ENCODE results near the gene NKTR. TPM values are rescaled to one million over a fixed set of nuclear protein-coding genes. Genes with fewer than 3 reads are reported as not detected.

The NKTR gene
- total and polyA plus RNA-seq, 7 experiments from 2014 or later = 10.9 to 275 (median 209) TPM

DNA sequence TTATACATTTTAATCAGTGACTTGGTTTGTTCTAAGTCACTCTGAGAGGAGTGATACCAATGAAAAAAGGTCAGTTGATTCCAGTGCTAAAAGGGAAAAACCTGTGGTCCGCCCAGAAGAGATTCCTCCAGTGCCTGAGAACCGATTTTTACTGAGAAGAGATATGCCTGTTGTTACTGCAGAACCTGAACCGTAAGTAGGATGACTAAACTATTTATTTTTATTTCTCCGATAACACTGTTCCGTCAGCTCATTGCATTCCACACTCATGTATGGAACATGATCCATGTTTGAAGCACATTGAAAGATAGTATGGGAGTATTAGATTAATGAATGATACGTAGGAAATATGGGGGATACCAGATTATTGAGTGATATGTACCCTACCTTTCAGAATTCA lies 33.1 kb downstream of the NKTR start:
- no peak overlapping the region for H3K4me3 Mint-ChIP-seq
- peak overlapping the region in 7 of 9 donors; percentile 6 to 63 (median 38) for H3K27ac Mint-ChIP-seq

DNA sequence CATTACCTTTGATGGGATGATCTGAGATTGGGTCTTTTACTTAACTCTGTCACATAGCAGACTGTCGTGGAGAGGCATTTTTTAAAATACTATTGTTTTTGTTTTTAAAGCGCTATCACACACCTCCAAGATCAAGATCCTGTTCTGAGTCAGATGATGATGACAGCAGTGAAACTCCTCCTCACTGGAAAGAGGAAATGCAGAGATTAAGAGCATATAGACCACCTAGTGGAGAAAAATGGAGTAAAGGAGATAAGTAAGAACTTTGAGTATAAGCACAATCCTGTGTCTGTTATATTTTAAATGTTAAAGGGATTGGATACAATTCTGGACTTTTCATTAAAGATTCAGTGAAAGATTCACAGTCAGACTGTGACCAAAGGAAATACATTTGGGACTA lies 34.6 kb downstream of the NKTR start:
- Histone ChIP-seq H3K9me3 (ENCODE audit: control insufficient read depth in 2 of 3, low read length in 3 of 3) (no peaks in the 10 kb centered on the region), H3K4me1 (ENCODE audit: control insufficient read depth in 2 of 2, insufficient read depth in 2 of 2, low read length in 2 of 2) (peaks cover 21 to 23% of the 10 kb centered on the region in 2 donors), H3K36me3 (ENCODE audit: control insufficient read depth in 2 of 3, insufficient read depth in 3 of 3, low read length in 3 of 3) (peaks cover 32 to 82% (median 37%) of the 10 kb centered on the region in 3 experiments), H3K27me3 (ENCODE audit: control insufficient read depth in 2 of 2, insufficient read depth in 2 of 2, low read length in 2 of 2) (no peaks in the 10 kb centered on the region), H3K4me3 (ENCODE audit: low read length) (no peak overlapping the region), H3K27ac (ENCODE audit: low read depth, low read length) (no peak overlapping the region)
- H3K27ac Mint-ChIP-seq = peak overlapping the region in 5 of 9 donors; percentile 9 to 63 (median 34)
- DNase-seq (peak in 2 of 9 donors; percentile 23 to 28), ATAC-seq (peak; percentile 63)
- peaks cover 0 to 16% (median 4%) of the 10 kb centered on the region in 7 donors for H3K4me1 Mint-ChIP-seq
- no peak overlapping the region for H3K4me3 Mint-ChIP-seq
- H3K36me3 Mint-ChIP-seq = peaks cover 5 to 35% (median 22%) of the 10 kb centered on the region in 5 donors
- POLR2A ChIA-PET = no interaction called here
- intact Hi-C loops (cut with micrococcal nuclease) = loop anchor here in 1 of 2 donors (5.0 kb wide), 1 partner anchor 112 kb away; no protein-coding TSS in a partner anchor
- no peaks in the 10 kb centered on the region for H3K27me3 Mint-ChIP-seq
- CTCF ChIA-PET = no interaction called here
- H3K9me3 Mint-ChIP-seq = no peaks in the 10 kb centered on the region

More for the DNA sequence above, 33.1 kb downstream of the NKTR start:
- Histone ChIP-seq H3K36me3 (ENCODE audit: control insufficient read depth in 2 of 3, insufficient read depth in 3 of 3, low read length in 3 of 3) (peaks cover 32 to 80% (median 37%) of the 10 kb centered on the region in 3 experiments), H3K4me3 (ENCODE audit: low read length) (no peak overlapping the region), H3K27ac (ENCODE audit: low read depth, low read length) (no peak overlapping the region), H3K27me3 (ENCODE audit: control insufficient read depth in 2 of 2, insufficient read depth in 2 of 2, low read length in 2 of 2) (no peaks in the 10 kb centered on the region), H3K4me1 (ENCODE audit: control insufficient read depth in 2 of 2, insufficient read depth in 2 of 2, low read length in 2 of 2) (peaks cover 9 to 11% of the 10 kb centered on the region in 2 donors), H3K9me3 (ENCODE audit: control insufficient read depth in 2 of 3, low read length in 3 of 3) (no peaks in the 10 kb centered on the region)
- DNase-seq (no peak), ATAC-seq (no peak)
- peaks cover 0 to 16% (median 4%) of the 10 kb centered on the region in 7 donors for H3K4me1 Mint-ChIP-seq
- peaks cover 5 to 38% (median 22%) of the 10 kb centered on the region in 5 donors for H3K36me3 Mint-ChIP-seq
- intact Hi-C loops (cut with micrococcal nuclease) = no loop called here
- H3K27me3 Mint-ChIP-seq = no peaks in the 10 kb centered on the region
- CTCF ChIA-PET = no interaction called here
- H3K9me3 Mint-ChIP-seq = no peaks in the 10 kb centered on the region
- POLR2A ChIA-PET = no interaction called here

GRCh38 chr3:42637001-42637400 lies 36.5 kb downstream of the NKTR start:
- H3K4me3 ChIP-seq (ENCODE audit: low read length) = no peak overlapping the region

GRCh38 chr3:42638339-42638842 lies 37.9 kb downstream of the NKTR start:
- Mint-ChIP-seq H3K27me3 (no peaks in the 10 kb centered on the region), H3K9me3 (no peaks in the 10 kb centered on the region), H3K4me3 (no peak overlapping the region), H3K36me3 (peaks cover 5 to 32% (median 30%) of the 10 kb centered on the region in 5 donors), H3K27ac (no peak overlapping the region), H3K4me1 (peaks cover 0 to 24% (median 15%) of the 10 kb centered on the region in 7 donors)
- CTCF ChIA-PET = no interaction called here
- POLR2A ChIA-PET = interaction anchor here (0.5 to 1.8 kb wide), 3 partner anchors 37 to 800 kb away, joined by 3 to 10 read pairs (median 5); partner anchors contain the start of genes NKTR and SS18L2
- Histone ChIP-seq H3K27me3 (ENCODE audit: control insufficient read depth in 2 of 2, insufficient read depth in 2 of 2, low read length in 2 of 2) (no peaks in the 10 kb centered on the region), H3K27ac (ENCODE audit: low read depth, low read length) (peak overlapping the region; percentile 67), H3K9me3 (ENCODE audit: control insufficient read depth in 2 of 3, low read length in 3 of 3) (no peaks in the 10 kb centered on the region), H3K4me3 (ENCODE audit: low read length) (peak overlapping the region; percentile 30), H3K4me1 (ENCODE audit: control insufficient read depth in 2 of 2, insufficient read depth in 2 of 2, low read length in 2 of 2) (peaks cover 28 to 32% of the 10 kb centered on the region in 2 donors), H3K36me3 (ENCODE audit: control insufficient read depth in 2 of 3, insufficient read depth in 3 of 3, low read length in 3 of 3) (peaks cover 28 to 75% (median 31%) of the 10 kb centered on the region in 3 experiments)
- DNase-seq = peak in 8 of 9 donors; percentile 36 to 67 (median 54)
- intact Hi-C loops (cut with micrococcal nuclease) = loop anchor here (1.0 to 5.0 kb wide), 8 partner anchors 14 to 134 kb away; partner anchors contain the start of genes NKTR (in 2 of the 2), CCDC13 (in 1 of the 2) and SS18L2 (in 1 of the 2)
- peak; percentile 78 for ATAC-seq

More at GRCh38 chr3:42637001-42637400, 36.5 kb downstream of the NKTR start:
- H3K36me3 Mint-ChIP-seq = peaks cover 5 to 28% (median 24%) of the 10 kb centered on the region in 5 donors
- peaks cover 28 to 32% of the 10 kb centered on the region in 2 donors for H3K4me1 ChIP-seq (ENCODE audit: control insufficient read depth in 2 of 2, insufficient read depth in 2 of 2, low read length in 2 of 2)
- peaks cover 28 to 75% (median 30%) of the 10 kb centered on the region in 3 experiments for H3K36me3 ChIP-seq (ENCODE audit: control insufficient read depth in 2 of 3, insufficient read depth in 3 of 3, low read length in 3 of 3)
- POLR2A ChIA-PET = interaction anchor here (1.0 to 1.7 kb wide), 4 partner anchors 13 to 55 kb away, joined by 3 to 10 read pairs (median 4); partner anchors contain the start of genes NKTR and SEC22C
- H3K9me3 Mint-ChIP-seq = no peaks in the 10 kb centered on the region
- peak overlapping the region; percentile 10 for H3K27ac ChIP-seq (ENCODE audit: low read depth, low read length)
- no peak overlapping the region for H3K27ac Mint-ChIP-seq
- H3K4me1 Mint-ChIP-seq = peaks cover 0 to 22% (median 15%) of the 10 kb centered on the region in 7 donors
- no peak for ATAC-seq
- DNase-seq = no peak
- CTCF ChIA-PET = no interaction called here
- H3K4me3 Mint-ChIP-seq = no peak overlapping the region
- H3K9me3 ChIP-seq (ENCODE audit: control insufficient read depth in 2 of 3, low read length in 3 of 3) = no peaks in the 10 kb centered on the region
- intact Hi-C loops (cut with micrococcal nuclease) = loop anchor here in 1 of 2 donors (5.0 kb wide), 1 partner anchor 110 kb away; no protein-coding TSS in a partner anchor
- H3K27me3 ChIP-seq (ENCODE audit: control insufficient read depth in 2 of 2, insufficient read depth in 2 of 2, low read length in 2 of 2) = no peaks in the 10 kb centered on the region
- H3K27me3 Mint-ChIP-seq = no peaks in the 10 kb centered on the region

DNA sequence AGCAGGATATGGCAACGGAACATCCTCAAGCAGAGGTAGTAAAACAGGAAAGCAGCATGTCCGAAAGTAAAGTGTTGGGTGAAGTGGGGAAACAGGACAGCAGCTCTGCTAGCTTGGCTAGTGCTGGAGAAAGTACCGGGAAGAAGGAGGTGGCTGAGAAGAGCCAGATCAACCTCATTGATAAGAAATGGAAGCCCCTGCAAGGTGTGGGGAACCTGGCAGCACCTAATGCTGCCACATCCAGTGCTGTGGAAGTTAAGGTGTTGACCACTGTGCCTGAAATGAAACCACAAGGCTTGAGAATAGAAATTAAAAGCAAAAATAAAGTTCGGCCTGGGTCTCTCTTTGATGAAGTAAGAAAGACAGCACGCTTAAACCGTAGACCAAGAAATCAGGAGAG lies 38.7 kb downstream of the NKTR start:
- Histone ChIP-seq H3K27ac (ENCODE audit: low read depth, low read length) (peak overlapping the region; percentile 67), H3K36me3 (ENCODE audit: control insufficient read depth in 2 of 3, insufficient read depth in 3 of 3, low read length in 3 of 3) (peaks cover 24 to 74% (median 25%) of the 10 kb centered on the region in 3 experiments), H3K4me3 (ENCODE audit: low read length) (peak overlapping the region; percentile 30), H3K4me1 (ENCODE audit: control insufficient read depth in 2 of 2, insufficient read depth in 2 of 2, low read length in 2 of 2) (peaks cover 28 to 32% of the 10 kb centered on the region in 2 donors), H3K27me3 (ENCODE audit: control insufficient read depth in 2 of 2, insufficient read depth in 2 of 2, low read length in 2 of 2) (no peaks in the 10 kb centered on the region), H3K9me3 (ENCODE audit: control insufficient read depth in 2 of 3, low read length in 3 of 3) (no peaks in the 10 kb centered on the region)
- intact Hi-C loops (cut with micrococcal nuclease) = loop anchor here (2.0 to 5.0 kb wide), 4 partner anchors 16 to 134 kb away; partner anchors contain the start of genes CCDC13 (in 1 of the 2) and SS18L2 (in 1 of the 2)
- DNase-seq = no peak
- POLR2A ChIA-PET = interaction anchor here (0.5 to 1.8 kb wide), 2 partner anchors 48 to 800 kb away, joined by 3 to 5 read pairs; partner anchors contain the start of gene SS18L2
- CTCF ChIA-PET = no interaction called here
- Mint-ChIP-seq H3K27me3 (no peaks in the 10 kb centered on the region), H3K4me1 (peaks cover 0 to 19% (median 11%) of the 10 kb centered on the region in 7 donors), H3K4me3 (peak overlapping the region in 1 of 10 donors; percentile 18), H3K9me3 (peaks cover 0 to 3% (median 0%) of the 10 kb centered on the region in 11 donors), H3K36me3 (peaks cover 0 to 30% (median 29%) of the 10 kb centered on the region in 5 donors), H3K27ac (no peak overlapping the region)
- no peak for ATAC-seq

GRCh38 chr3:42640129-42640528 lies 39.6 kb downstream of the NKTR start:
- Mint-ChIP-seq H3K4me1 (peaks cover 0 to 17% (median 11%) of the 10 kb centered on the region in 7 donors), H3K27me3 (no peaks in the 10 kb centered on the region), H3K27ac (peak overlapping the region in 6 of 9 donors; percentile 76 to 83 (median 80)), H3K9me3 (peaks cover 0 to 3% (median 0%) of the 10 kb centered on the region in 11 donors), H3K36me3 (peaks cover 7 to 35% (median 33%) of the 10 kb centered on the region in 5 donors), H3K4me3 (peak overlapping the region in 5 of 10 donors; percentile 26 to 80 (median 50))
- Histone ChIP-seq H3K4me3 (ENCODE audit: low read length) (no peak overlapping the region), H3K36me3 (ENCODE audit: control insufficient read depth in 2 of 3, insufficient read depth in 3 of 3, low read length in 3 of 3) (peaks cover 30 to 76% (median 32%) of the 10 kb centered on the region in 3 experiments), H3K4me1 (ENCODE audit: control insufficient read depth in 2 of 2, insufficient read depth in 2 of 2, low read length in 2 of 2) (peaks cover 28 to 32% of the 10 kb centered on the region in 2 donors), H3K27me3 (ENCODE audit: control insufficient read depth in 2 of 2, insufficient read depth in 2 of 2, low read length in 2 of 2) (no peaks in the 10 kb centered on the region), H3K27ac (ENCODE audit: low read depth, low read length) (peak overlapping the region; percentile 67), H3K9me3 (ENCODE audit: control insufficient read depth in 2 of 3, low read length in 3 of 3) (no peaks in the 10 kb centered on the region)
- ChIA-PET POLR2A (interaction anchor here (1.8 to 2.4 kb wide), 2 partner anchors 39 to 49 kb away, joined by 5 to 9 read pairs; partner anchors contain the start of genes NKTR and SS18L2), CTCF (interaction anchor here (1.0 kb wide), 1 partner anchor 20 kb away, joined by 3 read pairs; no protein-coding TSS in a partner anchor)
- intact Hi-C loops (cut with micrococcal nuclease) = no loop called here
- ATAC-seq (no peak), DNase-seq (no peak)

Data from naive thymus-derived CD4-positive, alpha-beta T cell (primary cell).